SK-N-SH (cell line): ENCODE data around the gene CADPS2. TPM values are rescaled to one million over a fixed set of nuclear protein-coding genes. Genes with fewer than 3 reads are reported as not detected.

Source experiments
- CTCF ChIA-PET: fragments of 300-600, 350-600 bp; formaldehyde crosslinking; extraction: SDS; loops from one replicate; lab custom pipeline; 2021; lab: Yijun Ruan, JAX
- POLR2A ChIA-PET: fragments of 350-600 bp; sonication (Branson Sonifier 250); formaldehyde crosslinking; extraction: SDS; loops from one replicate; lab custom pipeline; 2020; ENCODE audit warnings: antibody characterized with exemption, inconsistent platforms; lab: Yijun Ruan, JAX
- DNase-seq: peaks from one replicate; pipeline ENCODE4 v3.0.0; 2012
- H2AFZ ChIP-seq: fragments of 200-600 bp; sonication (generic); 2 replicates; pipeline ENCODE4 v1.8.1; 2016; ENCODE audit warnings: antibody characterized with exemption, mild to moderate bottlenecking, low read depth
- H3F3A ChIP-seq: fragments of 200-600 bp; sonication (generic); replicated peaks from 2 replicates; pipeline ENCODE3; 2016; ENCODE audit warnings: antibody characterized with exemption, mild to moderate bottlenecking; ENCODE audit not compliant: insufficient read depth
- H3K27ac ChIP-seq, 2 experiments: fragments of 200-500 bp in 1 of 2; fragments of 200-600 bp in 1 of 2; sonication (Bioruptor generic) in 1 of 2; sonication (generic), shearing (Covaris generic) in 1 of 2; 2 replicates each; pipeline versions ENCODE4 v1.5.1 to v1.6.1; 2014 to 2016; ENCODE audit warnings: low read depth in 2 of 2, inconsistent platforms in 1 of 2, low read length in 1 of 2, mild to moderate bottlenecking in 1 of 2, mixed read lengths in 1 of 2
- H3K27me3 ChIP-seq: fragments of 200-600 bp; sonication (generic), shearing (Covaris generic); 2 replicates; pipeline ENCODE4 v1.6.1; 2016; ENCODE audit warnings: mixed run types; ENCODE audit not compliant: insufficient read depth
- H3K36me3 ChIP-seq, 2 experiments: fragments of 200-500 bp in 1 of 2; fragments of 200-600 bp in 1 of 2; sonication (Bioruptor generic) in 1 of 2; sonication (generic) in 1 of 2; replicated peaks in 1 of 2; 2 replicates each; pipeline versions ENCODE3 to v1.5.1; 2014 to 2016; ENCODE audit warnings: low read length in 1 of 2, mild to moderate bottlenecking in 1 of 2; ENCODE audit not compliant: insufficient read depth in 2 of 2, control insufficient read depth in 1 of 2
- H3K4me1 ChIP-seq, 2 experiments: fragments of 200-500 bp in 1 of 2; fragments of 200-600 bp in 1 of 2; sonication (Bioruptor generic) in 1 of 2; sonication (generic), shearing (Covaris generic) in 1 of 2; 2 replicates each; pipeline versions ENCODE4 v1.5.1 to v1.6.1; 2014 to 2016; ENCODE audit warnings: low read depth in 1 of 2, low read length in 1 of 2, mixed run types in 1 of 2; ENCODE audit not compliant: insufficient read depth in 2 of 2, control insufficient read depth in 1 of 2
- H3K4me2 ChIP-seq: fragments of 200-600 bp; sonication (generic), shearing (Covaris generic); 2 replicates; pipeline ENCODE4 v1.6.1; 2017; ENCODE audit warnings: mixed run types
- H3K4me3 ChIP-seq, 2 experiments: fragments of 200-500 bp in 1 of 2; fragments of 200-600 bp in 1 of 2; sonication (Bioruptor generic) in 1 of 2; sonication (generic), shearing (Covaris generic) in 1 of 2; 2 replicates each; pipeline versions ENCODE4 v1.5.1 to v1.8.1; 2014 to 2016; ENCODE audit warnings: low read depth in 2 of 2, inconsistent platforms in 1 of 2, low read length in 1 of 2, mild to moderate bottlenecking in 1 of 2, mixed read lengths in 1 of 2, moderate library complexity in 1 of 2
- H3K79me2 ChIP-seq: fragments of 200-600 bp; sonication (generic); 2 replicates; pipeline ENCODE4 v1.8.1; 2017; ENCODE audit warnings: mild to moderate bottlenecking; ENCODE audit not compliant: insufficient read depth
- H3K9ac ChIP-seq: fragments of 200-600 bp; sonication (generic); 2 replicates; pipeline ENCODE4 v1.6.1; 2017; ENCODE audit warnings: mixed run types
- H3K9me2 ChIP-seq: fragments of 200-600 bp; sonication (generic); 2 replicates; pipeline ENCODE4 v1.6.1; 2017; ENCODE audit warnings: mixed run types
- H3K9me3 ChIP-seq: fragments of 200-600 bp; sonication (generic); 2 replicates; pipeline ENCODE4 v1.6.1; 2017; ENCODE audit warnings: mixed run types, mild to moderate bottlenecking, moderate library complexity
- H4K20me1 ChIP-seq: fragments of 200-600 bp; sonication (generic); 2 replicates; pipeline ENCODE4 v1.6.1; 2017; ENCODE audit warnings: mild to moderate bottlenecking, mixed run types; ENCODE audit not compliant: insufficient read depth
- CHD2 ChIP-seq: fragments of 150-350 bp; IDR thresholded peaks from 2 replicates; pipeline ENCODE4 v1.6.1; 2018; ENCODE audit warnings: low read length; ENCODE audit not compliant: partially characterized antibody
- EZH2phosphoT487 ChIP-seq: fragments of 200-600 bp; sonication (generic); IDR thresholded peaks from 2 replicates; pipeline ENCODE4 v1.6.1; 2017; ENCODE audit warnings: low read depth, mixed run types, mild to moderate bottlenecking, antibody characterized with exemption, moderate library complexity, borderline replicate concordance
- GATA2 ChIP-seq: sonication (generic); formaldehyde crosslinking; IDR thresholded peaks from 2 replicates; pipeline ENCODE4 v1.5.0; 2020; ENCODE audit warnings: mild to moderate bottlenecking, missing genetic modification reagents
- JUND ChIP-seq: IDR thresholded peaks from 2 replicates; pipeline ENCODE4 v1.4.0; 2012
- MEF2A ChIP-seq: IDR thresholded peaks from 2 replicates; pipeline ENCODE4 v1.4.0; 2012; ENCODE audit warnings: low read depth, borderline replicate concordance
- NFIC ChIP-seq: IDR thresholded peaks from 2 replicates; pipeline ENCODE4 v1.4.0; 2012; ENCODE audit warnings: borderline replicate concordance
- POLR2AphosphoS5 ChIP-seq: IDR thresholded peaks from 2 replicates; pipeline ENCODE4 v1.6.1; 2012; ENCODE audit warnings: low read depth, low read length
- RAD21 ChIP-seq: IDR thresholded peaks from 2 replicates; pipeline ENCODE4 v1.6.1; 2012; ENCODE audit warnings: mild to moderate bottlenecking, low read length
- TCF12 ChIP-seq: IDR thresholded peaks from 2 replicates; pipeline ENCODE4 v1.4.0; 2012
- ZBTB33 ChIP-seq: IDR thresholded peaks from 2 replicates; pipeline ENCODE4 v1.4.0; 2012; ENCODE audit warnings: low read depth, borderline replicate concordance
- WGBS: methylation state at CpG from one replicate; pipeline ENCODE4 v1.1.6; 2017; ENCODE audit warnings: low lambda C conversion rate; 5-methylcytosine and 5-hydroxymethylcytosine counted together
- polyA plus RNA-seq, 3 experiments: library from polyadenylated mRNA; depleted of rRNA; stranded (reverse); fragments of >200 nt; gene quantifications; 2 replicates each; pipeline ENCODE4 v1.2.3, GENCODE V29; 2012
- TF ChIP-seq, protein P1 (sequence below): IDR thresholded peaks from 2 replicates; pipeline ENCODE4 v1.4.0; 2012; ENCODE audit warnings: low read depth, borderline replicate concordance
- TF ChIP-seq, protein P2 (sequence below): IDR thresholded peaks from 2 replicates; pipeline ENCODE4; 2012
- TF ChIP-seq, protein P3 (sequence below): fragments of 150-350 bp; IDR thresholded peaks from 2 replicates; pipeline ENCODE4 v1.6.1; 2016; ENCODE audit warnings: mild to moderate bottlenecking, low read depth, low read length

Gene CADPS2
- polyA plus RNA-seq, 1 of the 3 experiments (the other 2 are of a cell fraction), result 0.05 TPM

DNA sequence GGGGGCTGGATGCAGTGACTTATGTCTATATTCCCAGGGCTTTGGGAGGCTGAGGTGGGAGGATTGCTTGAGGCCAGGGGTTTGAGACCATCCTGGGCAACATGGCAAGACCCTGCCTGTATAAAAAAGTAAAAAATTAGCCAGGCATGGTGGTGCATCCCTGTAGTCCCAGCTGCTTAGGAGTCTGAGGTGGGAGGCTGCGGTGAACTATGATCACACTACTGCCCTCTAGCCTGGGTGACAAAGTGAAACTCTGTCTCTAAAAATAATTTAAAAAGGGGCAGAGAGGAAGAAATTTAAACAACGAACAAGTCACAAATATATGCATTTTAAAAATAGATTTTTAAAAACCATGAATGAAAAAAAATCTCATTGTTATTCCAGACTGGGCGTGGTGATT is 535.6 kb downstream of the CADPS2 start:
- no peak overlapping the region for H3K27ac ChIP-seq
- no peaks in the 10 kb centered on the region for H3K79me2 ChIP-seq
- ChIA-PET POLR2A (no interaction called here), CTCF (no interaction called here)
- H3K36me3 ChIP-seq, result no peaks in the 10 kb centered on the region
- no peak overlapping the region for H2AFZ ChIP-seq
- no peaks in the 10 kb centered on the region; the same call in 1 of the 2 replicates for H3K27me3 ChIP-seq
- TF ChIP-seq NFIC (no peak), RAD21 (no peak), CHD2 (no peak), ZBTB33 (no peak)
- H4K20me1 ChIP-seq, result no peaks in the 10 kb centered on the region
- no peak overlapping the region for H3K4me3 ChIP-seq
- no peaks in the 10 kb centered on the region for H3K4me1 ChIP-seq
- H3K9me2 ChIP-seq, result no peaks in the 10 kb centered on the region
- H3K4me2 ChIP-seq, result no peak overlapping the region
- 14% methylated on average over 3 of the region's 3 CpGs for whole genome bisulfite sequencing
- no peaks in the 10 kb centered on the region for H3F3A ChIP-seq
- H3K9me3 ChIP-seq, result no peaks in the 10 kb centered on the region
- DNase-seq, result no peak
- no peak overlapping the region for H3K9ac ChIP-seq

GRCh38 chr7:122344303-122344620 is 542.0 kb downstream of the CADPS2 start:
- DNase-seq, result no peak
- Histone ChIP-seq H3K36me3 (no peaks in the 10 kb centered on the region), H4K20me1 (no peaks in the 10 kb centered on the region), H3K4me1 (no peaks in the 10 kb centered on the region), H3F3A (no peaks in the 10 kb centered on the region), H3K79me2 (no peaks in the 10 kb centered on the region), H3K4me3 (no peak overlapping the region), H3K4me2 (no peak overlapping the region), H3K9me2 (0 out of 2 replicates have a peak, but pooled peaks cover 5% of the 10 kb centered on the region), H3K27ac (no peak overlapping the region), H3K9me3 (no peaks in the 10 kb centered on the region), H3K27me3 (no peaks in the 10 kb centered on the region), H3K9ac (no peak overlapping the region), H2AFZ (no peak overlapping the region)
- CTCF ChIA-PET, result interaction anchor here (1.8 kb wide), 1 partner anchor 14 kb away, joined by 5 read pairs; no protein-coding TSS in a partner anchor
- TF ChIP-seq, protein P1, sequence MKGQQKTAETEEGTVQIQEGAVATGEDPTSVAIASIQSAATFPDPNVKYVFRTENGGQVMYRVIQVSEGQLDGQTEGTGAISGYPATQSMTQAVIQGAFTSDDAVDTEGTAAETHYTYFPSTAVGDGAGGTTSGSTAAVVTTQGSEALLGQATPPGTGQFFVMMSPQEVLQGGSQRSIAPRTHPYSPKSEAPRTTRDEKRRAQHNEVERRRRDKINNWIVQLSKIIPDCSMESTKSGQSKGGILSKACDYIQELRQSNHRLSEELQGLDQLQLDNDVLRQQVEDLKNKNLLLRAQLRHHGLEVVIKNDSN, result no peak
- TF ChIP-seq GATA2 (CRISPR knock-in tag), result no peak
- TF ChIP-seq POLR2AphosphoS5, result no peak
- TF ChIP-seq, protein P2, sequence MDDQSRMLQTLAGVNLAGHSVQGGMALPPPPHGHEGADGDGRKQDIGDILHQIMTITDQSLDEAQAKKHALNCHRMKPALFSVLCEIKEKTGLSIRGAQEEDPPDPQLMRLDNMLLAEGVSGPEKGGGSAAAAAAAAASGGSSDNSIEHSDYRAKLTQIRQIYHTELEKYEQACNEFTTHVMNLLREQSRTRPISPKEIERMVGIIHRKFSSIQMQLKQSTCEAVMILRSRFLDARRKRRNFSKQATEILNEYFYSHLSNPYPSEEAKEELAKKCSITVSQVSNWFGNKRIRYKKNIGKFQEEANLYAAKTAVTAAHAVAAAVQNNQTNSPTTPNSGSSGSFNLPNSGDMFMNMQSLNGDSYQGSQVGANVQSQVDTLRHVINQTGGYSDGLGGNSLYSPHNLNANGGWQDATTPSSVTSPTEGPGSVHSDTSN, result no peak
- TF ChIP-seq JUND, result no peak
- TF ChIP-seq, protein P3, sequence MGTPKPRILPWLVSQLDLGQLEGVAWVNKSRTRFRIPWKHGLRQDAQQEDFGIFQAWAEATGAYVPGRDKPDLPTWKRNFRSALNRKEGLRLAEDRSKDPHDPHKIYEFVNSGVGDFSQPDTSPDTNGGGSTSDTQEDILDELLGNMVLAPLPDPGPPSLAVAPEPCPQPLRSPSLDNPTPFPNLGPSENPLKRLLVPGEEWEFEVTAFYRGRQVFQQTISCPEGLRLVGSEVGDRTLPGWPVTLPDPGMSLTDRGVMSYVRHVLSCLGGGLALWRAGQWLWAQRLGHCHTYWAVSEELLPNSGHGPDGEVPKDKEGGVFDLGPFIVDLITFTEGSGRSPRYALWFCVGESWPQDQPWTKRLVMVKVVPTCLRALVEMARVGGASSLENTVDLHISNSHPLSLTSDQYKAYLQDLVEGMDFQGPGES, result no peak
- TF ChIP-seq EZH2phosphoT487, result no peak
- TF ChIP-seq TCF12, result no peak
- TF ChIP-seq MEF2A, result no peak
- POLR2A ChIA-PET, result no interaction called here
- WGBS, result 0% methylated on average over 1 of the region's 1 CpG
